GM12878 (cell line): ENCODE data around the gene TMEM170B. TPM values are rescaled to one million over a fixed set of nuclear protein-coding genes. Genes with fewer than 3 reads are reported as not detected.

Experiments used
- ATAC-seq: fragments of 200-7000 bp; cut with Tn5 transposase; 3 replicates; pipeline ENCODE4 v1.9.1; 2020; ENCODE audit warnings: mild to moderate bottlenecking, moderate library complexity
- BruUV-seq: library from RNA; stranded (reverse); fragments of 400-500 nt; replicated peaks from 2 replicates; lab custom pipeline; 2021; lab: Mats Ljungman, UMichigan
- CTCF ChIA-PET: fragments of 300-600 bp; sonication (Branson Sonifier 250); formaldehyde crosslinking; extraction: SDS; loops from one replicate; lab custom pipeline; 2021; ENCODE audit warnings: inconsistent platforms; lab: Yijun Ruan, JAX
- POLR2A ChIA-PET: fragments of 350-600 bp; formaldehyde crosslinking; extraction: SDS; loops from one replicate; lab custom pipeline; 2021; ENCODE audit warnings: inconsistent platforms; lab: Charles Lee
- RAD21 ChIA-PET: fragments of 300-600 bp; sonication (Branson Sonifier 250); formaldehyde crosslinking; loops from one replicate; lab custom pipeline; 2023; ENCODE audit warnings: antibody characterized with exemption; ENCODE audit not compliant: unreplicated experiment; lab: Charles Lee
- SMC1A ChIA-PET: fragments of 300-600 bp; sonication (Branson Sonifier 250); formaldehyde crosslinking; loops from one replicate; lab custom pipeline; 2023; ENCODE audit not compliant: unreplicated experiment, uncharacterized antibody; lab: Charles Lee
- DNase-seq: peaks from one replicate; pipeline ENCODE4 v3.0.0-alpha.2; 2011; ENCODE audit warnings: low read depth, low spot score
- FAIRE-seq: peaks from 3 replicates; lab custom pipeline; 2011; peaks lifted over from hg19 to GRCh38; lab: Jason Lieb, UNC
- H2AFZ ChIP-seq: 2 replicates; pipeline ENCODE4 v1.6.0; 2011; ENCODE audit warnings: low read depth, low read length, control low read depth; ENCODE audit not compliant: control insufficient read depth
- H3K27ac ChIP-seq: 2 replicates; pipeline ENCODE4 v1.5.1; 2011; ENCODE audit warnings: control low read depth; ENCODE audit not compliant: control insufficient read depth, insufficient read depth
- H3K27me3 ChIP-seq, 2 experiments: replicated peaks in 1 of 2; 2 replicates each; pipeline versions ENCODE4 v1.6.0 to v1.6.1; 2011; ENCODE audit warnings: low read length in 1 of 2; ENCODE audit not compliant: control insufficient read depth in 2 of 2, insufficient read depth in 2 of 2
- H3K36me3 ChIP-seq, 2 experiments: 2 replicates each; pipeline ENCODE4 v1.5.1; 2011; ENCODE audit warnings: low read length in 1 of 2; ENCODE audit not compliant: control insufficient read depth in 2 of 2, insufficient read depth in 2 of 2
- H3K4me1 ChIP-seq: 2 replicates; pipeline ENCODE4 v1.6.1; 2011; ENCODE audit warnings: mild to moderate bottlenecking, low read length, moderate library complexity, mixed read lengths; ENCODE audit not compliant: control insufficient read depth, insufficient read depth
- H3K4me2 ChIP-seq: 2 replicates; pipeline ENCODE4 v1.6.0; 2011; ENCODE audit warnings: control low read depth; ENCODE audit not compliant: control insufficient read depth, insufficient read depth
- H3K4me3 ChIP-seq: fragments of 200-600 bp; sonication (generic); 2 replicates; pipeline ENCODE4 v1.5.1; 2016
- H3K79me2 ChIP-seq: 2 replicates; pipeline ENCODE4 v1.6.0; 2011; ENCODE audit warnings: low read length; ENCODE audit not compliant: control insufficient read depth, insufficient read depth
- H3K9ac ChIP-seq: 2 replicates; pipeline ENCODE4 v1.8.0; 2011; ENCODE audit warnings: low read length, control low read depth, mixed read lengths; ENCODE audit not compliant: control insufficient read depth, insufficient read depth
- H3K9me3 ChIP-seq: replicated peaks from 3 replicates; pipeline ENCODE4 v1.5.1; 2011; ENCODE audit warnings: mild to moderate bottlenecking, low read length; ENCODE audit not compliant: control insufficient read depth, insufficient read depth
- H4K20me1 ChIP-seq: 2 replicates; pipeline ENCODE4 v1.6.0; 2011; ENCODE audit not compliant: control insufficient read depth, insufficient read depth
- BRCA1 ChIP-seq: IDR thresholded peaks from 2 replicates; pipeline ENCODE4 v1.6.1; 2011; ENCODE audit warnings: low read depth, low read length, improper control_type of control experiment
- CBX5 ChIP-seq: sonication (generic); IDR thresholded peaks from 2 replicates; pipeline ENCODE4 v1.6.1; 2016; ENCODE audit warnings: low read depth, moderate library complexity, mild to moderate bottlenecking, inconsistent platforms
- ESRRA ChIP-seq: IDR thresholded peaks from 2 replicates; pipeline ENCODE4 v1.6.1; 2012; ENCODE audit warnings: mild to moderate bottlenecking, low read length, improper control_type of control experiment
- FOS ChIP-seq: IDR thresholded peaks from 3 replicates; pipeline ENCODE4 v1.6.1; 2011; ENCODE audit warnings: borderline replicate concordance; ENCODE audit not compliant: insufficient read length; ENCODE audit errors: extremely low read depth
- FOXK2 ChIP-seq: fragments of 450-650 bp; IDR thresholded peaks from 2 replicates; pipeline ENCODE4 v1.6.1; 2017; ENCODE audit warnings: mild to moderate bottlenecking, moderate library complexity
- GATAD2B ChIP-seq: fragments of 450-650 bp; conservative IDR thresholded peaks from 2 replicates; pipeline ENCODE4 v1.6.1; 2017; ENCODE audit warnings: low read depth, mild to moderate bottlenecking, moderate library complexity
- HCFC1 ChIP-seq: fragments of 150-350 bp; IDR thresholded peaks from 2 replicates; pipeline ENCODE4 v1.6.1; 2014; ENCODE audit warnings: low read length
- IRF4 ChIP-seq: IDR thresholded peaks from 2 replicates; pipeline ENCODE4 v1.6.1; 2011; ENCODE audit warnings: low read depth, low read length
- SIX5 ChIP-seq: IDR thresholded peaks from 2 replicates; pipeline ENCODE4 v1.6.1; 2011; ENCODE audit warnings: mild to moderate bottlenecking, low read depth, low read length, moderate library complexity; ENCODE audit not compliant: severe bottlenecking
- STAT3 ChIP-seq: IDR thresholded peaks from 2 replicates; pipeline ENCODE4 v1.6.1; 2011; ENCODE audit warnings: low read depth, low read length, improper control_type of control experiment
- ZNF207 ChIP-seq: fragments of 450-650 bp; IDR thresholded peaks from 2 replicates; pipeline ENCODE4 v1.6.1; 2014; ENCODE audit warnings: antibody characterized with exemption, mild to moderate bottlenecking, borderline replicate concordance
- ZNF217 ChIP-seq: fragments of 450-650 bp; IDR thresholded peaks from 2 replicates; pipeline ENCODE4 v1.6.1; 2017; ENCODE audit warnings: antibody characterized with exemption, mild to moderate bottlenecking
- WGBS: methylation state at CpG from one replicate; pipeline ENCODE4 v1.1.6; 2016; ENCODE audit warnings: low lambda C conversion rate; ENCODE audit not compliant: insufficient replicate concordance, insufficient coverage; ENCODE audit errors: missing lambda C conversion rate; 5-methylcytosine and 5-hydroxymethylcytosine counted together
- in situ Hi-C: fragments of 300-500 bp; cut with MboI; formaldehyde crosslinking; loops from 9 replicates; pipeline ENCODE4 v1.14.3; 2018; ENCODE audit warnings: mixed read lengths
- intact Hi-C: fragments of 100-400 bp; cut with micrococcal nuclease; formaldehyde crosslinking; loops from one replicate; pipeline ENCODE4 v1.14.2; 2022; ENCODE audit not compliant: unreplicated experiment
- polyA plus RNA-seq, 11 experiments: library from polyadenylated mRNA; depleted of rRNA in 4 of 11; unstranded in 6 of 11; stranded (reverse) in 5 of 11; fragments of >200 nt; fragmentation: Nextera tagmentation in 4 of 11; fragmentation: Illumina TruSeq in 1 of 11; extraction: Ambion mirVana in 4 of 11; extraction: Trizol in 1 of 11; gene quantifications; 1 replicate in 1 of 11; 2 replicates in 10 of 11; pipeline versions ENCODE4 v1.2.1 to v1.2.3, GENCODE V29; 2011 to 2016; ENCODE audit warnings: inconsistent platforms in 2 of 11, missing spikeins in 2 of 11, low read depth in 1 of 11
- total RNA-seq, 4 experiments: library from RNA; depleted of rRNA in 3 of 4; stranded (reverse); fragments of >200 nt in 3 of 4; fragmentation: Illumina TruSeq in 1 of 4; extraction: Trizol in 1 of 4; gene quantifications; 2 replicates each; pipeline versions ENCODE4 v1.2.1 to v1.2.3, GENCODE V29; 2013 to 2021
- TF ChIP-seq, protein P1 (sequence below): fragments of 450-650 bp; conservative IDR thresholded peaks from 2 replicates; pipeline ENCODE4 v1.6.1; 2017; ENCODE audit warnings: mild to moderate bottlenecking, moderate library complexity

The TMEM170B gene
- total and polyA plus RNA-seq, 10 of the 15 experiments (the other 5 are each of a cell fraction or from before 2014, with no cell fraction given): 0.38 to 10.3 (median 4.2) TPM

DNA sequence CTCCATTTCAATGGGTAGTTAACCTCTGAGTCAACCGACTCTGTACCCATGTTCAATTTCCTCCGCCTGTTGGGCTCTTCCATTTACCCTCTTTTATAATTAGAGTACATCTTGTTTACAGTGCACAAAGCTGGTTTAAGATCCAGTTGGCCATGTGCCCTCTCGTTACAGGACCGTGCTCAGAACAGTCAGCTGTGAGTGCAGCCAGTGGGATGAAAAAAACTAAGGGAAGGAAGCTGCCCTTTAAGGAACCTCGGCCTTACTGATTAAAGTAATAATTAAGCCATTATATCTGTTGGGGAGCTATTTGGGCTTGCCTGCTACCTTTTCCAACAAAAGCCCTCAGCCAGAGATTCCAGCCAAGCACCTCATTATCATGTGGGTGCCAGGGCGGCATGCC is 68.8 kb downstream of the TMEM170B start:
- Histone ChIP-seq H2AFZ (no peak overlapping the region), H3K4me2 (no peak overlapping the region), H3K9ac (no peak overlapping the region), H3K36me3 (no peaks in the 10 kb centered on the region), H3K4me3 (no peak overlapping the region), H4K20me1 (no peaks in the 10 kb centered on the region), H3K79me2 (no peaks in the 10 kb centered on the region), H3K27ac (no peak overlapping the region)
- in situ Hi-C loops (no loop called here), intact Hi-C loops (no loop called here)
- ChIA-PET SMC1A (interaction anchor here (0.7 to 1.4 kb wide), 5 partner anchors 13 to 999 kb away, joined by 3 to 5 read pairs (median 4); no protein-coding TSS in a partner anchor), POLR2A (interaction anchor here (0.6 kb wide), 1 partner anchor 34 kb away, joined by 4 read pairs; no protein-coding TSS in a partner anchor), RAD21 (interaction anchor here (0.8 to 0.9 kb wide), 2 partner anchors 15 to 1000 kb away, joined by 3 read pairs; no protein-coding TSS in a partner anchor), CTCF (interaction anchor here (1.0 to 1.1 kb wide), 2 partner anchors 24 to 588 kb away, joined by 3 read pairs; no protein-coding TSS in a partner anchor)
- ATAC-seq (no peak), DNase-seq (no peak), FAIRE-seq (no peak)
- WGBS: 64% methylated on average over 6 of the region's 6 CpGs
- TF ChIP-seq HCFC1 (no peak), SIX5 (no peak), STAT3 (no peak), BRCA1 (no peak)
- TF ChIP-seq, all 136 proteins: peak for 0
- Histone ChIP-seq H3K4me1 (no peaks in the 10 kb centered on the region), H3K9me3 (no peaks in the 10 kb centered on the region), H3K27me3 (peaks cover 0 to 3% of the 10 kb centered on the region in 2 experiments; a peak in 2 of 4 replicates)
- BruUV-seq: no TSS peak

- Histone ChIP-seq H4K20me1 (no peaks in the 10 kb centered on the region), H3K9ac (no peak overlapping the region), H3K4me1 (no peaks in the 10 kb centered on the region), H3K9me3 (no peaks in the 10 kb centered on the region), H3K27me3 (peaks cover 0 to 3% of the 10 kb centered on the region in 2 experiments; a peak in 2 of 4 replicates), H3K4me3 (no peak overlapping the region), H3K4me2 (no peak overlapping the region), H3K27ac (no peak overlapping the region), H2AFZ (no peak overlapping the region), H3K36me3 (no peaks in the 10 kb centered on the region), H3K79me2 (no peaks in the 10 kb centered on the region)
- ChIA-PET POLR2A (interaction anchor here (1.1 kb wide), 1 partner anchor 82 kb away, joined by 3 read pairs; no protein-coding TSS in a partner anchor), CTCF (interaction anchor here (1.0 kb wide), 1 partner anchor 25 kb away, joined by 3 read pairs; no protein-coding TSS in a partner anchor), RAD21 (interaction anchor here (0.9 kb wide), 1 partner anchor 8 kb away, joined by 3 read pairs; no protein-coding TSS in a partner anchor), SMC1A (interaction anchor here (1.1 to 1.2 kb wide), 2 partner anchors 327 to 915 kb away, joined by 3 read pairs; no protein-coding TSS in a partner anchor)
- no TSS peak for BruUV-seq
- intact Hi-C loops: no loop called here
- ATAC-seq (no peak), FAIRE-seq (no peak), DNase-seq (no peak)
- in situ Hi-C loops: no loop called here
- WGBS: 26% methylated on average over 7 of the region's 7 CpGs
- no peak for TF ChIP-seq ZNF207
- no peak for TF ChIP-seq ESRRA
- no peak for TF ChIP-seq STAT3
- no peak for TF ChIP-seq FOXK2
- TF ChIP-seq CBX5: no peak
- no peak for TF ChIP-seq ZNF217
- no peak for TF ChIP-seq GATAD2B
- TF ChIP-seq IRF4: no peak
- TF ChIP-seq, protein P1, sequence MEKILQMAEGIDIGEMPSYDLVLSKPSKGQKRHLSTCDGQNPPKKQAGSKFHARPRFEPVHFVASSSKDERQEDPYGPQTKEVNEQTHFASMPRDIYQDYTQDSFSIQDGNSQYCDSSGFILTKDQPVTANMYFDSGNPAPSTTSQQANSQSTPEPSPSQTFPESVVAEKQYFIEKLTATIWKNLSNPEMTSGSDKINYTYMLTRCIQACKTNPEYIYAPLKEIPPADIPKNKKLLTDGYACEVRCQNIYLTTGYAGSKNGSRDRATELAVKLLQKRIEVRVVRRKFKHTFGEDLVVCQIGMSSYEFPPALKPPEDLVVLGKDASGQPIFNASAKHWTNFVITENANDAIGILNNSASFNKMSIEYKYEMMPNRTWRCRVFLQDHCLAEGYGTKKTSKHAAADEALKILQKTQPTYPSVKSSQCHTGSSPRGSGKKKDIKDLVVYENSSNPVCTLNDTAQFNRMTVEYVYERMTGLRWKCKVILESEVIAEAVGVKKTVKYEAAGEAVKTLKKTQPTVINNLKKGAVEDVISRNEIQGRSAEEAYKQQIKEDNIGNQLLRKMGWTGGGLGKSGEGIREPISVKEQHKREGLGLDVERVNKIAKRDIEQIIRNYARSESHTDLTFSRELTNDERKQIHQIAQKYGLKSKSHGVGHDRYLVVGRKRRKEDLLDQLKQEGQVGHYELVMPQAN: no peak
- no peak for TF ChIP-seq FOS
Observed at GRCh38 chr6:11607383-11607782, 69.8 kb downstream of the TMEM170B start.
